NCI-H345 treated with DMSO at 0.1 percent for 48 hours (cell line): ENCODE results near the gene EYA4.

Experiments used
- DNase-seq: peaks from one replicate; lab custom pipeline; 2025; ENCODE audit not compliant: unreplicated experiment; lab: John Stamatoyannopoulos, UW

EYA4 gene

DNA sequence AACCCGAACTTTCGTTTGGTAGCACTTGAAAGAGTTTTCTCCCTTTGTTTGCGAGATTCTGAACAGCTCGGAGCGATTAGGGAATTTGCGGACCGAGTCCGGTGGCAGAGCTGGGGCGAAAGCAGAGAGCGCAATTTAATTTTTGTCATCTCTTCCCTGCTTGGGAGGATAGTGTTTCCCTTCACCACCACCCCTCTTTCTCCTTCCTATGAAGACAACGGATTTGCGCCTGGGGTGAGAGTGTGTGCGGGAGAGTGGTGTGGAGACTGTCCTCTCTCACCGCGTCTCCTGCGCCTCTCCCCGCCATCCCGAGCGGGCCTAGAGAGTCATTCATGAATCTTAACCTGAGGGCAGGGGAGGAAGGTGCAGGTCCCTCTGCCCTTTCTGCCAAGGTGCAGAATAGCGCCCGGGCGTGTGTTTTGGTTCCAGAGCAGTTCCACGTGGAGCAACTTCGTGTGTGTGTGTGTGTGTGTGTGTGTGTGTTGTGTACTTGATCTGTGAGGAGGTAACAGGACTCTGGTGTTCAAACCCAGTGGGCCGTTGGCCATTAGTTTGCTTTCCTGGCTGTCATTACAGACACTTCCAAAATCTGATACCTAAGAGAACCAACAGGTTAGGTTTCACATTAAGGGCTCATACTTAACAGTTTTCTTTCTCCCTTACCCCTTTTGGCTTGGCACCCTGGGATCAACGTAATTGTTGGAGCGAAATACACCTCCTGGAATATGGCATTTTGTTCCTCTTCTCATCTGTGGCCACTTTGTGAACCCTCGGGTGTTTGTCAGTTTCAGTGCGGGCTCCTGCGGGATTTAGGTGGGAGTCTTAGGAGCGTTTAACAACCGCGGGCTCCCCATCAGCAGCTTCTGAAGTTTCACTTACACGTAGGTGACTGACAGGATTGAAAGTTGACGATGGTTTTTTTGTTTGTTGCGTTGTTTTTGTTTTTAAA, 1.8 kb downstream of the EYA4 start:
- no peak for DNase-seq

- no peak for DNase-seq
Measured at GRCh38 chr6:133243723-133244305, 2.7 kb downstream of the EYA4 start.

DNA sequence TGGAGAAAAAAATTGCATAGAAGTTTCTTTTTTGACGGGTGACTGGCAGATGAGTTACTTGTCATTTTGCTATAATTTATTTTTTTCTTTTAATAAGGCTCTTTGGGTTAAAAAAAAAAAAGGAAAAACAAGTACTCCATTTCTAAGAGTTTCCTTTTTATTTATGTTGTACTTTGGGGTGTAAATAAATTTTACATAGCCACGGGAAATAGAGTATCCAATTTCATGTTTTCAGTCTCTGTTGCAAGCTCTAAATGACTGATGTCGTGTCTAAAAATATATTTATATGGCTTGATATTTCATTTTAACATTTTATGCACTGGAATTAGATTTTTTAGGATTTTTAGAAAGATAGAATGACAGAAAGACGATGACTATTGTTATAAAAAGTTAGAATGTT, 3.4 kb downstream of the EYA4 start:
- no peak for DNase-seq

- DNase-seq: no peak
Measured at GRCh38 chr6:133245007-133245406, 3.9 kb downstream of the EYA4 start.

GRCh38 chr6:133245422-133245903, 4.3 kb downstream of the EYA4 start:
- no peak for DNase-seq

- DNase-seq: no peak
Measured at GRCh38 chr6:133247581-133247980, 6.4 kb downstream of the EYA4 start.

DNA sequence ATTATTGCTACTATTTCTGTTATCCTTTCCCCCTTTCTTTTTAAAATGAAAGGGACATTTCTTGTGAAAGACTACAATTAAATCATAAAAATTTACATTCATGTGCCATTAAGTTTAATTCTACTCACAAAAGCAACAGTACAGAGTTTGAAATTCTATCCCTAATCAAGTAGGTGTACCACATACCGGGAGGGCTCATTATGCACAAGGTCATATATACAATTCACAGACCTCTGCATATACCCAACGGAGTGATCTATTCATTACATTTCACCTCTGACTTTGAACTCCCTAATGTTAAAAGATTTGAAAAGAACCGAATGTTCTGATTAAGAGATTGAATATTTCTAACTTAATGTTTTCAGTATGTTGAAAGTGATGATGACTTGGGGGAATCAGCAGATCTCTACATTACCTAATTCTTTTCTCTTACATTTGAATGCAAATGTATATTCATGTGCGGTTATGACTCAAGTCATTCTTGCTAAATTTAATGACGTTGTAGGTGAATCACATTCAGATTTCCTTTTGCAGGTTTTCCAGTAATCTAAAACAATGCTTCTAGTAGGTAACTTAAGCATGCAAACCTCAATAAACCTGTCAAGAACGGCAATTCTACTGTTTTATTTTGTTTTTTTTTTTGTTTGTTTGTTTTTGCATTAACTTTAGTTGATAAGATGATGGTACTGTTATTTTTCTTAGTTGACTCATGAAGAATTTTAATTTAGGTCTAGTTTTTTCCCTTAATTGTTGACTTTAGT, 7.3 kb downstream of the EYA4 start:
- no peak for DNase-seq

GRCh38 chr6:133251688-133252087, 10.5 kb downstream of the EYA4 start:
- DNase-seq: no peak

GRCh38 chr6:133254552-133255228, 13.5 kb downstream of the EYA4 start:
- DNase-seq: no peak

DNA sequence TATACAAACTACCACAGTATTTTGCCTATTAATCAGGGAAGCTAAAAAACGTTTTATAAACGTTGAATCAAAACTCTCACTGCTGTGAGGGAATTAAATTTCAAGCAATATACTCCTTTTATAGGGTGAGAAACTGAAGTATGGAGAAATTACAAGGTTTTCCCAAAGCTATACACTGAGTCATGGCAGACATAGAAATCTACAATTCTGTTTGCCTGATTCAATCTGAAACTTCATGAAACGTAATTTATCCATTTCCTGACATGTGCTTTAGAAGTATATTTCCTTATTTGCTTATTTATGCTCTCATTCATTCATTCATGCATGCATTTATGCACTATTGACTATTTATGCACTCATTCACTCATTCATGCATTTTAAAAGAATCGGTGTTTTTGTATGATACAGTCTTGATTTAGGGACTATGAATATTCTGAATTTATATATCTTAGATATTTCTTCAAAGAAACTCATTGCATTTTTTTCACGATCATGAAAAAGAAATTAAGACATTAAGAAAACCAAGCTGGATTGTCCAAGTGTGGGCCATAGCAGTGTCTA, 16.5 kb downstream of the EYA4 start:
- no peak for DNase-seq

DNA sequence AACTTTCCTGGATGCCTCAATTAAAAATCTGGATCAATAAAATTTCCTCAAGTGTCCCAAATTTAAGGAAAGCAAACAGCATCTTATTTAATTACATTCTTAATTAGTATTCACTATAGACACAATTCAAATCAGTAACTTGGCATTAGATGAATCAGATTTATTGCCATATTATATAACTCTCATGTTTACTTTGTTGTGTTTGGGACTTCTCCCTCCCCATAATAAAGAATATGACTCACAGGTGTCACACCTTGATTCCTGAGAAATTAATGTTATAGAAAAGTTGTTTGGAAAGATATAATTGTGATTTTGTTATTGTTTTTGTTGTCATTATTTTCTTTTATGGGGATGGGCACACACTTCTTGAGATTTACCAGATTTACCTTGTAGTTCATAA, 18.4 kb downstream of the EYA4 start:
- no peak for DNase-seq

GRCh38 chr6:133262804-133263203, 21.6 kb downstream of the EYA4 start:
- no peak for DNase-seq

DNA sequence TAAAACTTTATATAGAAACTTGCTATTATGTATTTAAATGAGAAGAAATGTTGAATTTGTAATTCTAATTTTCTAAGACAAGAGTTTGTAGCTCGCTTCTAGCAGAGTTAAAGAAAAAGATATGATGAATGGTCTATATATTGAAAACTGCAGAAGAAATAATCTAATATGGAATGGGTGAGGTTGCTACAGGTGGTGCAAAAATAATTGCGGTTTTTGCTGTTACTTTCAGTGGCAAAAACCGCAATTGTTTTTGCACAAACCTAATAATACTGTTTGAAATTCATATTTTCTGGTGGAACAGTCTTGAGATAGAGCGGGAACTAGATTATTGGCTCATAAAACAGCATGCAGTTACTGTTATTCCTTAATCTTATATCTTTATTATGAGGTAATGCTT, 23.9 kb downstream of the EYA4 start:
- DNase-seq: no peak

DNA sequence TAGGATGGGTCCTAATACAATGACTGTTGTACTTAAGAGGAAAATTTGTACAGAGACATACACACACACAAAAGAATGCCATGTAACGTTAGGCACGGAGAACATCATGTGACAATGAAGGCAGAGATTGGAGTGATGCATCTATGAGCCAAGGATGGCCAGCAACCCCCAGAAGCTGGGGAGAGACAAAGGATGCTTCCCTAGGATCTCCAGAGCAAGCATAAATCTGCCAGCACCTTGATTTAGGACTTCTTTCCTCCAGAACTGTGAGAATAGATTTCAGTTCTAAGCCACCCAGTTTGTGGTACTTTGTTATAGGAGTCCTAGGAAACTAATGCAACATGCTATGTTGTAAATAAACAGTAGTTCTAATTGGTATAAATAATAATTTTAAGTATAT, 25.0 kb downstream of the EYA4 start:
- no peak for DNase-seq

- DNase-seq: no peak
Measured at GRCh38 chr6:133268621-133269020, 27.5 kb downstream of the EYA4 start.

GRCh38 chr6:133274813-133275212, 33.7 kb downstream of the EYA4 start:
- DNase-seq: no peak

DNA sequence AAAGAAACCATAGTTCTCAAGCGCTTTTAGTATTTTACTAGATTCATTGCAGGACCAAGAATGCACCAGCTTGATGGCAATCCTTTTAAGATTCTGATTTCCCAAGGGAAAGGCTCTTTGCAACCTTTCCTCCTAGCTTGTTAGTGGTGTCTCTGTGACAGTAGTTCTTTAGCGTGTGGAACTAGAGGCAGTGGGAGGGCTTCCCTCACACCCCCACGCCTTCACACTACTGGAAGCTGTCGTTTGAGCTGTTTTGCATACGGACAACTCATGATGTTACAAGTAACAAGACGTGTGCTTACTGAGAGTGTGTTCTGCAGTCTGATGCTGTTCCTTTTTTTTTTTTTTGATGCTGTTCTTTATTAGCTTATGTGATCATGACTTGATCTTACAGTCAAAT, 34.1 kb downstream of the EYA4 start:
- DNase-seq: no peak

- DNase-seq: no peak
Measured at GRCh38 chr6:133277228-133277899, 36.2 kb downstream of the EYA4 start.

- no peak for DNase-seq
Measured at GRCh38 chr6:133277900-133278545, 36.9 kb downstream of the EYA4 start.

DNA sequence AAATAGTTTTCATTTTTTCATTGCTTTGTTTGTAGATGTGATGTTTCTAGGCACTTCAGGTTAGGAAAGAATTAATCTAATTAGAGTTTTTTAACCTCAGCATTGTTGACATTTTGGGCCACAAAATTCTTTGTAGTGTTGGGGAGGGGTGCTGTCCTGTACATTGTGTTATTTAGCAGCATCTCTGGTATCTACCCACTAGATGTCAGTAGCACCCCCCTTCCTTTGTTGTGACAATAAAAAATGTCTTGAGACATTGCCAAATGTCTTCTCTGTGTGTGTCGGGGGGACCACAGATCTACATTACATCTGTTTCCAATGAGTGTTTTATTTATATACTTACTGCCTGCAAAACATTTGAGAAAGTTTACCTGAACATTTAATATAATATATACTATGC, 45.6 kb downstream of the EYA4 start:
- no peak for DNase-seq
